HCT116 (cell line): ENCODE data around the gene TAF5L. TPM values are rescaled to one million over a fixed set of nuclear protein-coding genes. Genes with fewer than 3 reads are reported as not detected.

Experiments used
- ATAC-seq: fragments of 200-7000 bp; cut with Tn5 transposase; 2 replicates; pipeline ENCODE4 v1.9.1; 2020; ENCODE audit warnings: mild to moderate bottlenecking, moderate library complexity
- BruUV-seq: library from RNA; stranded (reverse); fragments of 400-500 nt; replicated peaks from 2 replicates; lab custom pipeline; 2021; lab: Mats Ljungman, UMichigan
- CTCF ChIA-PET: fragments of 300-600 bp; sonication (Branson Sonifier 250); formaldehyde crosslinking; loops from one replicate; lab custom pipeline; 2021; ENCODE audit warnings: antibody characterized with exemption; lab: Charles Lee
- POLR2A ChIA-PET: fragments of 300-600, 350-600 bp; sonication (Branson Sonifier 250); formaldehyde crosslinking; loops from one replicate; lab custom pipeline; 2021; ENCODE audit warnings: antibody characterized with exemption; lab: Charles Lee
- RAD21 ChIA-PET, 2 experiments: fragments of 300-600 bp; sonication (Branson Sonifier 250); formaldehyde crosslinking; loops; one replicate each; lab custom pipeline; 2023; ENCODE audit warnings: low total read pairs in 2 of 2; ENCODE audit not compliant: uncharacterized antibody in 2 of 2, unreplicated experiment in 2 of 2, low non-redundant PET in 1 of 2; lab: Charles Lee
- DNase-seq: peaks from one replicate; pipeline ENCODE4 v3.0.0-alpha.2; 2010; ENCODE audit warnings: low read depth, low spot score
- H2AFZ ChIP-seq: fragments of 200-600 bp; shearing (Covaris generic), sonication (generic); 2 replicates; pipeline ENCODE4 v1.6.1; 2017; ENCODE audit warnings: low read depth, mixed run types, mixed read lengths, antibody characterized with exemption, low read length; ENCODE audit not compliant: poor library complexity, severe bottlenecking
- H3K27ac ChIP-seq: 2 replicates; pipeline ENCODE4 v1.5.1; 2012; ENCODE audit warnings: low read depth, low read length
- H3K27me3 ChIP-seq: fragments of 200-600 bp; sonication (generic); 2 replicates; pipeline ENCODE4 v1.6.1; 2016; ENCODE audit warnings: mixed run types, low read length, mixed read lengths; ENCODE audit not compliant: insufficient read depth
- H3K36me3 ChIP-seq, 2 experiments: fragments of 200-500 bp in 1 of 2; fragments of 200-600 bp in 1 of 2; sonication (Bioruptor generic) in 1 of 2; sonication (generic) in 1 of 2; 2 replicates each; pipeline versions ENCODE4 v1.5.1 to v1.6.1; 2014 to 2016; ENCODE audit warnings: low read length in 2 of 2, inconsistent platforms in 1 of 2, mixed read lengths in 1 of 2, mixed run types in 1 of 2; ENCODE audit not compliant: insufficient read depth in 2 of 2, control insufficient read depth in 1 of 2
- H3K4me1 ChIP-seq, 2 experiments: fragments of 200-600 bp in 1 of 2; sonication (generic) in 1 of 2; 2 replicates each; pipeline versions ENCODE4 v1.5.1 to v1.6.1; 2012 to 2017; ENCODE audit warnings: low read length in 2 of 2, inconsistent platforms in 1 of 2, mild to moderate bottlenecking in 1 of 2, mixed read lengths in 1 of 2, mixed run types in 1 of 2, moderate library complexity in 1 of 2; ENCODE audit not compliant: insufficient read depth in 2 of 2, control insufficient read depth in 1 of 2
- H3K4me2 ChIP-seq: fragments of 200-600 bp; sonication (generic); 2 replicates; pipeline ENCODE4 v1.6.1; 2017; ENCODE audit warnings: mixed run types, low read length, mixed read lengths
- H3K4me3 ChIP-seq, 2 experiments: fragments of 200-600 bp in 1 of 2; sonication (generic) in 1 of 2; replicated peaks in 1 of 2; 2 replicates each; pipeline ENCODE4 v1.5.1; 2011 to 2016; ENCODE audit warnings: low read length in 2 of 2, control low read depth in 1 of 2, low read depth in 1 of 2, mild to moderate bottlenecking in 1 of 2, mixed read lengths in 1 of 2, mixed run types in 1 of 2
- H3K79me2 ChIP-seq: fragments of 200-600 bp; sonication (generic); 2 replicates; pipeline ENCODE4 v1.6.1; 2017; ENCODE audit warnings: mild to moderate bottlenecking, mixed run types, low read length, moderate library complexity, mixed read lengths; ENCODE audit not compliant: insufficient read depth
- H3K9ac ChIP-seq: fragments of 200-600 bp; sonication (generic); 2 replicates; pipeline ENCODE4 v1.6.1; 2016; ENCODE audit warnings: low read length, mixed read lengths
- H3K9me2 ChIP-seq: fragments of 200-600 bp; sonication (generic), shearing (Covaris generic); 2 replicates; pipeline ENCODE4 v1.6.1; 2017; ENCODE audit warnings: mixed run types, mild to moderate bottlenecking, moderate library complexity; ENCODE audit not compliant: insufficient read depth
- H3K9me3 ChIP-seq, 2 experiments: fragments of 200-500 bp in 1 of 2; fragments of 200-600 bp in 1 of 2; sonication (Bioruptor generic) in 1 of 2; sonication (generic) in 1 of 2; 2 replicates each; pipeline ENCODE4 v1.6.1; 2014 to 2017; ENCODE audit warnings: low read length in 2 of 2, mixed read lengths in 2 of 2, inconsistent platforms in 1 of 2, low read depth in 1 of 2, mild to moderate bottlenecking in 1 of 2, mixed run types in 1 of 2, moderate library complexity in 1 of 2; ENCODE audit not compliant: control insufficient read depth in 1 of 2, insufficient read depth in 1 of 2
- H4K20me1 ChIP-seq: fragments of 200-600 bp; sonication (generic), shearing (Covaris generic); 2 replicates; pipeline ENCODE4 v1.6.1; 2017; ENCODE audit warnings: mixed run types, mild to moderate bottlenecking, moderate library complexity; ENCODE audit not compliant: insufficient read depth
- CBX3 ChIP-seq: IDR thresholded peaks from 2 replicates; pipeline ENCODE4 v1.6.1; 2012; ENCODE audit warnings: low read depth
- CEBPB ChIP-seq: IDR thresholded peaks from 2 replicates; pipeline ENCODE4 v1.6.1; 2012; ENCODE audit warnings: low read depth
- EZH2 ChIP-seq: fragments of 200-600 bp; sonication (generic); IDR thresholded peaks from 2 replicates; pipeline ENCODE4 v1.6.1; 2017; ENCODE audit warnings: antibody characterized with exemption, mixed run types
- EZH2phosphoT487 ChIP-seq: fragments of 200-600 bp; IDR thresholded peaks from 2 replicates; pipeline ENCODE4 v1.6.1; 2018; ENCODE audit warnings: antibody characterized with exemption, borderline replicate concordance
- FOSL1 ChIP-seq: IDR thresholded peaks from 2 replicates; pipeline ENCODE4 v1.6.1; 2012; ENCODE audit warnings: low read depth
- JUND ChIP-seq: IDR thresholded peaks from 2 replicates; pipeline ENCODE4 v1.6.1; 2012
- MAX ChIP-seq: IDR thresholded peaks from 2 replicates; pipeline ENCODE4 v1.6.1; 2012
- RAD21 ChIP-seq: IDR thresholded peaks from 2 replicates; pipeline ENCODE4 v1.6.1; 2012; ENCODE audit warnings: low read depth, mild to moderate bottlenecking
- REST ChIP-seq: IDR thresholded peaks from 2 replicates; pipeline ENCODE4 v1.6.1; 2012; ENCODE audit warnings: low read depth
- SIN3A ChIP-seq: IDR thresholded peaks from 2 replicates; pipeline ENCODE4 v1.6.1; 2012; ENCODE audit warnings: low read depth
- SRF ChIP-seq: IDR thresholded peaks from 2 replicates; pipeline ENCODE4 v1.6.1; 2012; ENCODE audit warnings: low read depth
- TCF7L2 ChIP-seq: IDR thresholded peaks from 2 replicates; pipeline ENCODE4 v1.7.0; 2011; ENCODE audit warnings: borderline replicate concordance, inconsistent platforms; ENCODE audit not compliant: insufficient read depth, insufficient read length; ENCODE audit errors: extremely low read depth
- YY1 ChIP-seq: IDR thresholded peaks from 2 replicates; pipeline ENCODE4 v1.6.1; 2011; ENCODE audit warnings: low read length, low read depth, moderate library complexity, mild to moderate bottlenecking; ENCODE audit not compliant: insufficient replicate concordance; ENCODE audit errors: extremely low read depth
- ZBTB33 ChIP-seq: IDR thresholded peaks from 2 replicates; pipeline ENCODE4 v1.6.1; 2011; ENCODE audit warnings: mild to moderate bottlenecking, low read length, moderate library complexity; ENCODE audit not compliant: insufficient replicate concordance; ENCODE audit errors: extremely low read depth
- ZFX ChIP-seq: fragments of 450-650 bp; IDR thresholded peaks from 2 replicates; pipeline ENCODE4 v1.6.1; 2017
- ZNF274 ChIP-seq: fragments of 200-500 bp; sonication (Bioruptor generic); IDR thresholded peaks from 2 replicates; pipeline ENCODE4 v1.6.1; 2014; ENCODE audit warnings: mild to moderate bottlenecking, low read depth, low read length, inconsistent platforms
- intact Hi-C: fragments of 100-400 bp; cut with micrococcal nuclease; formaldehyde crosslinking; loops from 2 replicates; pipeline ENCODE4 v1.10.0; 2022
- total RNA-seq: library from RNA; stranded (reverse); gene quantifications from one replicate; pipeline ENCODE4 v1.2.1, GENCODE V29; 2021; ENCODE audit not compliant: unreplicated experiment
- TF ChIP-seq, protein P1 (sequence below), 3 experiments: fragments of 200-600 bp in 1 of 3; sonication (generic) in 1 of 3; IDR thresholded peaks in 2 of 3; conservative IDR thresholded peaks in 1 of 3; 2 replicates each; pipeline ENCODE4 v1.5.1; 2012 to 2017; ENCODE audit warnings: low read depth in 2 of 3, low read length in 2 of 3, antibody characterized with exemption in 1 of 3, borderline replicate concordance in 1 of 3, control low read depth in 1 of 3, mild to moderate bottlenecking in 1 of 3, mixed read lengths in 1 of 3, mixed run types in 1 of 3, moderate library complexity in 1 of 3; ENCODE audit not compliant: insufficient read depth in 1 of 3

The TAF5L gene
- total RNA-seq, 1 experiment from 2014 or later, result 22.4 TPM

GRCh38 chr1:229570305-229570704 lies 55.6 kb downstream of the TAF5L start:
- H3K27ac ChIP-seq, result no peak overlapping the region
- ChIA-PET POLR2A (interaction anchor here (1.1 kb wide), 1 partner anchor 11 kb away, joined by 3 read pairs; the partner anchor contains the start of gene ABCB10), RAD21 (no interaction called here), CTCF (no interaction called here)
- ATAC-seq (no peak), DNase-seq (no peak)
- no peak overlapping the region for H3K4me3 ChIP-seq
- no peaks in the 10 kb centered on the region for H3K36me3 ChIP-seq
- H3K27me3 ChIP-seq, result no peaks in the 10 kb centered on the region
- no peaks in the 10 kb centered on the region for H3K79me2 ChIP-seq
- BruUV-seq, result no TSS peak
- intact Hi-C loops, result no loop called here
- no peaks in the 10 kb centered on the region for H3K9me2 ChIP-seq
- H3K4me1 ChIP-seq, result no peaks in the 10 kb centered on the region
- H3K4me2 ChIP-seq, result no peak overlapping the region
- no peaks in the 10 kb centered on the region for H3K9me3 ChIP-seq
- no peak overlapping the region for H2AFZ ChIP-seq
- H4K20me1 ChIP-seq, result no peaks in the 10 kb centered on the region
- TF ChIP-seq EZH2phosphoT487, result no peak
- no peak for TF ChIP-seq MAX
- no peak for TF ChIP-seq JUND
- no peak for TF ChIP-seq SRF
- no peak for TF ChIP-seq ZNF274
- TF ChIP-seq SIN3A, result no peak
- no peak for TF ChIP-seq ZBTB33
- TF ChIP-seq RAD21, result no peak
- TF ChIP-seq CBX3, result no peak
- no peak for TF ChIP-seq YY1
- TF ChIP-seq TCF7L2, result no peak
- TF ChIP-seq REST, result no peak
- no peak for TF ChIP-seq FOSL1
- TF ChIP-seq ZFX, result no peak
- no peak for TF ChIP-seq EZH2
- no peak for TF ChIP-seq CEBPB
- TF ChIP-seq, protein P1, sequence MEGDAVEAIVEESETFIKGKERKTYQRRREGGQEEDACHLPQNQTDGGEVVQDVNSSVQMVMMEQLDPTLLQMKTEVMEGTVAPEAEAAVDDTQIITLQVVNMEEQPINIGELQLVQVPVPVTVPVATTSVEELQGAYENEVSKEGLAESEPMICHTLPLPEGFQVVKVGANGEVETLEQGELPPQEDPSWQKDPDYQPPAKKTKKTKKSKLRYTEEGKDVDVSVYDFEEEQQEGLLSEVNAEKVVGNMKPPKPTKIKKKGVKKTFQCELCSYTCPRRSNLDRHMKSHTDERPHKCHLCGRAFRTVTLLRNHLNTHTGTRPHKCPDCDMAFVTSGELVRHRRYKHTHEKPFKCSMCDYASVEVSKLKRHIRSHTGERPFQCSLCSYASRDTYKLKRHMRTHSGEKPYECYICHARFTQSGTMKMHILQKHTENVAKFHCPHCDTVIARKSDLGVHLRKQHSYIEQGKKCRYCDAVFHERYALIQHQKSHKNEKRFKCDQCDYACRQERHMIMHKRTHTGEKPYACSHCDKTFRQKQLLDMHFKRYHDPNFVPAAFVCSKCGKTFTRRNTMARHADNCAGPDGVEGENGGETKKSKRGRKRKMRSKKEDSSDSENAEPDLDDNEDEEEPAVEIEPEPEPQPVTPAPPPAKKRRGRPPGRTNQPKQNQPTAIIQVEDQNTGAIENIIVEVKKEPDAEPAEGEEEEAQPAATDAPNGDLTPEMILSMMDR (IDR thresholded peaks at IDR 0.05 in 2 of 3, conservative IDR thresholded peaks at IDR 0.05 in 1 of 3; ENCODE audit: borderline replicate concordance in 1 of 3, insufficient read depth in 1 of 3, low read depth in 2 of 3, low read length in 2 of 3), result no peak
- no peak overlapping the region for H3K9ac ChIP-seq
